ENCODE data around the gene LEMD3. TPM values are rescaled to one million over a fixed set of nuclear protein-coding genes. Genes with fewer than 3 reads are reported as not detected.
"Not testable (repeated sequence)": the region's sequence is repeated elsewhere in the genome, so short reads cannot be mapped to it uniquely, and the experiment has no call there.

Gene LEMD3
- total RNA-seq, 1 donor from 2014 or later = 27.7 TPM

GRCh38 chr12:65279369-65280112, 110.2 kb downstream of the LEMD3 start:
- no peak for DNase-seq (ENCODE audit: low spot score)

GRCh38 chr12:65280306-65280705, 110.9 kb downstream of the LEMD3 start:
- DNase-seq (ENCODE audit: low spot score) = no peak

GRCh38 chr12:65282840-65283239, 113.5 kb downstream of the LEMD3 start:
- DNase-seq (ENCODE audit: low spot score) = no peak

GRCh38 chr12:65285532-65285931, 116.1 kb downstream of the LEMD3 start:
- DNase-seq (ENCODE audit: low spot score) = not testable (repeated sequence)

- no peak for DNase-seq (ENCODE audit: low spot score)
Measured at GRCh38 chr12:65287426-65287825, 118.0 kb downstream of the LEMD3 start.

- no peak for DNase-seq (ENCODE audit: low spot score)
Measured at GRCh38 chr12:65292241-65292640, 122.9 kb downstream of the LEMD3 start.

GRCh38 chr12:65293735-65294134, 124.4 kb downstream of the LEMD3 start:
- DNase-seq (ENCODE audit: low spot score) = no peak

GRCh38 chr12:65294641-65295262, 125.4 kb downstream of the LEMD3 start:
- no peak for DNase-seq (ENCODE audit: low spot score)

GRCh38 chr12:65296508-65297265, 127.3 kb downstream of the LEMD3 start:
- DNase-seq (ENCODE audit: low spot score) = no peak

Other genes starting within 250 kb of the LEMD3 start
- gene WIF1, start 48.3 kb upstream of the LEMD3 start, total RNA-seq = 0.81 TPM
- 95.3 TPM for gene MSRB3, start 109.1 kb downstream of the LEMD3 start, total RNA-seq

Data from mucosa of gallbladder (tissue), 1 donor.